AG04450 (cell line): Measurements from ENCODE around the gene HIVEP3. TPM values are rescaled to one million over a fixed set of nuclear protein-coding genes. Genes with fewer than 3 reads are reported as not detected.

Source experiments
- CTCF ChIA-PET: fragments of 300-600, 350-600 bp; formaldehyde crosslinking; extraction: SDS; loops from one replicate; lab custom pipeline; 2022; ENCODE audit warnings: antibody characterized with exemption, inconsistent platforms; lab: Charles Lee
- POLR2A ChIA-PET: fragments of 350-600 bp; formaldehyde crosslinking; extraction: SDS; loops from one replicate; lab custom pipeline; 2021; ENCODE audit warnings: antibody characterized with exemption, inconsistent platforms; lab: Yijun Ruan, JAX
- DNase-seq: peaks from one replicate; pipeline ENCODE4 v3.0.0-alpha.2; 2011; ENCODE audit warnings: low read depth, low spot score
- H3K27ac ChIP-seq: one replicate; pipeline ENCODE4 v1.5.1; 2012; ENCODE audit warnings: low read depth, low read length, control low read depth
- H3K27me3 ChIP-seq: one replicate; pipeline ENCODE4 v1.6.0; 2012; ENCODE audit warnings: low read length; ENCODE audit not compliant: control insufficient read depth, insufficient read depth
- H3K4me3 ChIP-seq: 2 replicates; pipeline ENCODE4 v1.5.1; 2011; ENCODE audit warnings: mild to moderate bottlenecking, low read depth, low read length, control low read depth
- H3K9me3 ChIP-seq: 2 replicates; pipeline ENCODE4 v1.5.1; 2012; ENCODE audit warnings: low read length; ENCODE audit not compliant: control insufficient read depth, insufficient read depth
- polyA plus RNA-seq: library from polyadenylated mRNA; depleted of rRNA; stranded (reverse); fragments of >200 nt; gene quantifications from 2 replicates; pipeline ENCODE4 v1.2.3, GENCODE V29; 2011
- TF ChIP-seq, protein P1 (sequence below): IDR thresholded peaks from 2 replicates; pipeline ENCODE4 v1.5.1; 2011; ENCODE audit warnings: low read depth, low read length, control low read depth, inconsistent platforms

Gene HIVEP3
- polyA plus RNA-seq, 1 experiment: 4.8 TPM

DNA sequence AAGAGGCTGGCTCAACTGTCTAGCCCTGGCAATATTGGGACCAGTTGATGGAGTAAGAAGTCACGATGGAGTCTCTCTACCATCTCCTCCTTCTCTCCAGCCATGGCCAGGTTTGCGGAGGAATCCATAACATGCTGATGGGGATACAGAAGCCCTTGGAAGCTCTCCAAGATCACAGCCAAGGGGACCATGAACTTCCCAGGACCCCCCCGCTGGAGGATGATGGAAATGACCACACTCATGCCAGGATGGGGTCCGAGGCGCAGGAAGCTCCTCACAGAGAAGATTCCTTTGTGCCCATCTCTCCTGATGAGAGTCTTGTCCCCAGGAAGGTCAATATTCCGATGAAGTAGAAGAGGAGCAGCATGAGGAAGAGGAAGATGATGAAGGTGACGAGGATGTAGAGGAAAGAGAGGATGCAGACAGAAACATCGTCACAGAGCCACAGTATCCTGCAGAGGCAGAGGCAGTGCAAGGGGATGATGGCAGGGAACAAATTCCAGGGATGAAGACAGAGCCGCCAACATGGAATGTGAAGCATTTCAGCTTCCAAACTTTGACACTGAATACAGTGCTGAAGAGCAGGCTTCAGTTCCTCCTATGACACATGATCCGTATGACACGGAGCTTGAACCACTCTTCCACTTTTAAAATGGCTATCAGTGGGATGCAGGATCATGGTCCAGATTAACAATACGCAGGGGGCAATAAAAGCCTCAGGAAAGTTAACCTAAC lies 376.4 kb downstream of the HIVEP3 start:
- Histone ChIP-seq H3K9me3 (no peaks in the 10 kb centered on the region), H3K27me3 (no peaks in the 10 kb centered on the region), H3K4me3 (no peak overlapping the region), H3K27ac (no peak overlapping the region)
- CTCF ChIA-PET: interaction anchor here (1.6 kb wide), 1 partner anchor 26 kb away, joined by 6 read pairs; no protein-coding TSS in a partner anchor
- TF ChIP-seq, protein P1, sequence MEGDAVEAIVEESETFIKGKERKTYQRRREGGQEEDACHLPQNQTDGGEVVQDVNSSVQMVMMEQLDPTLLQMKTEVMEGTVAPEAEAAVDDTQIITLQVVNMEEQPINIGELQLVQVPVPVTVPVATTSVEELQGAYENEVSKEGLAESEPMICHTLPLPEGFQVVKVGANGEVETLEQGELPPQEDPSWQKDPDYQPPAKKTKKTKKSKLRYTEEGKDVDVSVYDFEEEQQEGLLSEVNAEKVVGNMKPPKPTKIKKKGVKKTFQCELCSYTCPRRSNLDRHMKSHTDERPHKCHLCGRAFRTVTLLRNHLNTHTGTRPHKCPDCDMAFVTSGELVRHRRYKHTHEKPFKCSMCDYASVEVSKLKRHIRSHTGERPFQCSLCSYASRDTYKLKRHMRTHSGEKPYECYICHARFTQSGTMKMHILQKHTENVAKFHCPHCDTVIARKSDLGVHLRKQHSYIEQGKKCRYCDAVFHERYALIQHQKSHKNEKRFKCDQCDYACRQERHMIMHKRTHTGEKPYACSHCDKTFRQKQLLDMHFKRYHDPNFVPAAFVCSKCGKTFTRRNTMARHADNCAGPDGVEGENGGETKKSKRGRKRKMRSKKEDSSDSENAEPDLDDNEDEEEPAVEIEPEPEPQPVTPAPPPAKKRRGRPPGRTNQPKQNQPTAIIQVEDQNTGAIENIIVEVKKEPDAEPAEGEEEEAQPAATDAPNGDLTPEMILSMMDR: no peak
- DNase-seq: no peak
- POLR2A ChIA-PET: no interaction called here

- Histone ChIP-seq H3K9me3 (no peaks in the 10 kb centered on the region), H3K27ac (no peak overlapping the region), H3K27me3 (no peaks in the 10 kb centered on the region), H3K4me3 (no peak overlapping the region)
- ChIA-PET CTCF (interaction anchor here (1.5 to 1.6 kb wide), 2 partner anchors 25 to 33 kb away, joined by 5 to 6 read pairs; no protein-coding TSS in a partner anchor), POLR2A (interaction anchor here (0.5 kb wide), 1 partner anchor 155 kb away, joined by 3 read pairs; no protein-coding TSS in a partner anchor)
- TF ChIP-seq, protein P1: no peak
- no peak for DNase-seq
Measured at GRCh38 chr1:41541592-41541952, 377.1 kb downstream of the HIVEP3 start.

DNA sequence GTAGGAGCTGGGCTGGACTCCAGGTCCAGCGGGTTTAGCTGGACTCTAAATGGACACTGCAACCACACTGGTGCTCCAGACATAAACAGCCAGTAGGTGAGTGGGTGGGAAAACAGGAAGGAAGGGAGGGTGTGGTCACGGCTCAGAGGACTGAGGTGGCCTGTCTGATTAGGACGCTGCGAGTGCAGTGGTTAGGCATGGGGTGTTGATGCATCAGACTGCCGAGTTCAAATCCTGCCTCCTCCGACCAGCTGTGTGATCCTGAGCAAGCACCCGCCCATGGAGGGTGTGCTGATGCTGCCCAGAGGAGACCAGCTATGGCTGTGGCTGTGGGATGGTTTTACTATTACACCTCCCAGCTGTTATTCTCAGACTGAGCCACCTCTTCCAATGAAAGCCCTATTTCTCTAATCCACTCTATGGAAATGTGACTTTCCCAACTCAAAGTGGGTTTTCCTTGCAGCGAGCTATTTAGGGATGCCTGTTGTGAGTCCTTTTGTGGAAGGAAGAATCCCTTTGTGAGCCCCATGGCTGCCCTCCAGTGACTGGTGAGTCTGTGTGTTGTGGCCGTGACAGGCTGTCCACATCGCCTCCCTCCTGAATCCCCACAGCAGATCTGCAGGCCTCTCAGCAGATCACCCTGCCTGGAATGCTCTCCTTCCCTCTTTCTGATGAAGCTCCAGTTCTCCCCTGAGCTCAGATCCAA lies 377.7 kb downstream of the HIVEP3 start:
- POLR2A ChIA-PET: interaction anchor here (0.5 kb wide), 1 partner anchor 155 kb away, joined by 3 read pairs; no protein-coding TSS in a partner anchor
- no peak for DNase-seq
- H3K27ac ChIP-seq: no peak overlapping the region
- H3K9me3 ChIP-seq: no peaks in the 10 kb centered on the region
- no peak overlapping the region for H3K4me3 ChIP-seq
- TF ChIP-seq, protein P1: no peak
- CTCF ChIA-PET: interaction anchor here (1.5 to 1.6 kb wide), 2 partner anchors 25 to 33 kb away, joined by 5 to 6 read pairs; no protein-coding TSS in a partner anchor
- no peaks in the 10 kb centered on the region for H3K27me3 ChIP-seq

GRCh38 chr1:41539999-41540398 lies 378.7 kb downstream of the HIVEP3 start:
- Histone ChIP-seq H3K27me3 (no peaks in the 10 kb centered on the region), H3K4me3 (no peak overlapping the region), H3K27ac (no peak overlapping the region), H3K9me3 (no peaks in the 10 kb centered on the region)
- ChIA-PET CTCF (interaction anchor here (1.5 kb wide), 2 partner anchors 34 to 634 kb away, joined by 3 to 5 read pairs; no protein-coding TSS in a partner anchor), POLR2A (no interaction called here)
- TF ChIP-seq, protein P1: no peak
- DNase-seq: no peak

GRCh38 chr1:41539418-41539805 lies 379.3 kb downstream of the HIVEP3 start:
- POLR2A ChIA-PET: no interaction called here
- Histone ChIP-seq H3K9me3 (no peaks in the 10 kb centered on the region), H3K4me3 (no peak overlapping the region), H3K27ac (no peak overlapping the region), H3K27me3 (no peaks in the 10 kb centered on the region)
- CTCF ChIA-PET: interaction anchor here (1.5 kb wide), 1 partner anchor 634 kb away, joined by 3 read pairs; no protein-coding TSS in a partner anchor
- TF ChIP-seq, protein P1: no peak
- DNase-seq: no peak
